Nephron progenitor cell (in vitro differentiated cells): ENCODE results near the gene USF3.

Experiments
- DNase-seq: peaks from one replicate; pipeline ENCODE4 v3.0.0; 2021
- H3K27ac Mint-ChIP-seq: 2 replicates; pipeline ENCODE4 v1.8.0; 2021; ENCODE audit warnings: mild to moderate bottlenecking, moderate library complexity, mixed read lengths
- H3K27me3 Mint-ChIP-seq: 2 replicates; pipeline ENCODE4 v1.8.0; 2021; ENCODE audit warnings: mild to moderate bottlenecking, low read depth, mixed read lengths; ENCODE audit not compliant: poor library complexity
- H3K36me3 Mint-ChIP-seq: 2 replicates; pipeline ENCODE4 v1.8.0; 2021; ENCODE audit warnings: low read depth, mixed read lengths
- H3K4me1 Mint-ChIP-seq: 2 replicates; pipeline ENCODE4 v1.8.0; 2021; ENCODE audit warnings: mixed read lengths
- H3K4me3 Mint-ChIP-seq: 2 replicates; pipeline ENCODE4 v1.8.0; 2021; ENCODE audit warnings: mild to moderate bottlenecking, moderate library complexity, mixed read lengths
- H3K9me3 Mint-ChIP-seq: 2 replicates; pipeline ENCODE4 v1.8.0; 2021; ENCODE audit warnings: mild to moderate bottlenecking, moderate library complexity, mixed read lengths
- CTCF ChIP-seq: fragments of 200-600 bp; sonication (generic); IDR thresholded peaks from 2 replicates; pipeline ENCODE4 v1.5.0; 2021; ENCODE audit warnings: antibody characterized with exemption

Gene USF3

GRCh38 chr3:113719758-113720157 is 23.3 kb upstream of the USF3 start:
- H3K4me3 Mint-ChIP-seq, result no peak overlapping the region
- H3K36me3 Mint-ChIP-seq, result peaks cover 77% of the 10 kb centered on the region
- TF ChIP-seq CTCF, result no peak

DNA sequence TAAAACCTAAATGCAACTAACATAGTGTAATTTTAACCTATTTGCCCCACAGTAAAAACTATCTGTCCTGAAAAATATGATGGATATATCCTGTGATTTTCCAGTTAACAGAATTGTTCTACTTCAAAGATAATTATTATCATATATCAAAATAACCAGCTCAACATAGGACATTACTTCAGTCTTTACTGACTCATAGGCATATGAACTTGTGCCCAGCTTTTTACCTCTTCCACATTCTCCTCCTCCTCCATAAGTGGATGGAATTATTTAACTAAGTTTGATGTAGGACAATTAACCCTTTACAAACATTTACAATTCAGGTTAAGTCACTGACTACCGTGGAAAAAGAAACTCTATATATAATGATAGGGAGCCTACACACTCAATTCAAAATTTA is 22.9 kb upstream of the USF3 start:
- Mint-ChIP-seq H3K27me3 (no peaks in the 10 kb centered on the region), H3K36me3 (peaks cover 76% of the 10 kb centered on the region), H3K4me1 (no peaks in the 10 kb centered on the region), H3K4me3 (no peak overlapping the region), H3K27ac (no peak overlapping the region), H3K9me3 (no peaks in the 10 kb centered on the region)
- no peak for DNase-seq
- no peak for TF ChIP-seq CTCF

More at GRCh38 chr3:113719758-113720157, 23.3 kb upstream of the USF3 start:
- no peaks in the 10 kb centered on the region for H3K27me3 Mint-ChIP-seq
- H3K9me3 Mint-ChIP-seq, result no peaks in the 10 kb centered on the region
- DNase-seq, result no peak
- no peak overlapping the region for H3K27ac Mint-ChIP-seq
- no peaks in the 10 kb centered on the region for H3K4me1 Mint-ChIP-seq

- peaks cover 68% of the 10 kb centered on the region for H3K36me3 Mint-ChIP-seq
- peak overlapping the region; percentile 39 for H3K27ac Mint-ChIP-seq
- no peak for TF ChIP-seq CTCF
- no peaks in the 10 kb centered on the region for H3K27me3 Mint-ChIP-seq
- DNase-seq, result no peak
- no peak overlapping the region for H3K4me3 Mint-ChIP-seq
- H3K9me3 Mint-ChIP-seq, result no peaks in the 10 kb centered on the region
- H3K4me1 Mint-ChIP-seq, result no peaks in the 10 kb centered on the region
These were observed 21.4 kb upstream of the USF3 start for GRCh38 chr3:113717818-113718217.

DNA sequence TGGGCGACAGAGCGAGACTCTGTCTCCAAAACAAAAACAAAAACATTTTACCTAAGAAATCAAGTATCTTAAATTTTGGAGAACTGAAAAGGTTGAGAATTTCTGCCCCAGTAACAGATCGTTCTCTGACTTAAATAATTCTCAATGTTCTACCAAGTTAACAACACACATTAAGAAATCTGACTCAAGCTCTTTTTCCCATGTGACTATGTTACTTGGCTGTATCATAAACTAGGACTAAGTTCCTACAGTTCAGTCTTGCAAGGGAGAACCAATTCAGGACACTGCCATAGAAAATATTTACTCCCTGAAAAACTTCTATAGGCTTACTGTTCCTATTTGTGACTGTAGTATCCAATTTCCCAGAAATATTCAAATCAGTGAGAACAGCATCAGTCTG is 20.9 kb upstream of the USF3 start:
- Mint-ChIP-seq H3K27me3 (no peaks in the 10 kb centered on the region), H3K4me3 (no peak overlapping the region), H3K4me1 (no peaks in the 10 kb centered on the region), H3K27ac (peak overlapping the region; percentile 55), H3K9me3 (no peaks in the 10 kb centered on the region), H3K36me3 (peaks cover 63% of the 10 kb centered on the region)
- DNase-seq, result no peak
- TF ChIP-seq CTCF, result no peak

GRCh38 chr3:113714702-113715101 is 18.3 kb upstream of the USF3 start:
- no peaks in the 10 kb centered on the region for H3K9me3 Mint-ChIP-seq
- H3K4me3 Mint-ChIP-seq, result no peak overlapping the region
- no peak for TF ChIP-seq CTCF

DNA sequence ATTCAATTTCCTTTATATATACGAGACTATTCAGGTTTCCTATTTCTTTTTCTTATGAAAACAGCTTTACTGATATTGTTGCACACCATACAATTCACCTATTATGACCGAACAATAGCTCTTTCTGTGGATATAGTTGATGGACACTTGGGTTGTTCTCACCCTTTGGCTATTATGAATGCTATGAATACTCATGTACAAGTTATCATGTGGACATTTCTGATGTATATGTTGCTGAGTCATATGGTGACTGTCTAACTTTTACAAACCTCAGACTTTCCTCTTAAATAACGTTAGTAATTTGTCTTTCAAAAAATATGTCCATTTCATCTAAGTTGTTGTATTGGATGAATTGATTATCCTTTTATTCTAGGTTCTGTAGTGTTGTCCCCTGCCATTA is 15.7 kb upstream of the USF3 start:
- Mint-ChIP-seq H3K27ac (no peak overlapping the region), H3K9me3 (peaks cover 2% of the 10 kb centered on the region), H3K4me1 (no peaks in the 10 kb centered on the region), H3K36me3 (peaks cover 23% of the 10 kb centered on the region), H3K4me3 (no peak overlapping the region), H3K27me3 (peaks cover 16% of the 10 kb centered on the region)
- no peak for TF ChIP-seq CTCF
- no peak for DNase-seq

More at GRCh38 chr3:113714702-113715101, 18.3 kb upstream of the USF3 start:
- Mint-ChIP-seq H3K36me3 (peaks cover 44% of the 10 kb centered on the region), H3K27ac (peak overlapping the region; percentile 26), H3K27me3 (peaks cover 6% of the 10 kb centered on the region), H3K4me1 (no peaks in the 10 kb centered on the region)
- DNase-seq, result no peak
